ENCODE measurements around the gene KDM5C.

Gene KDM5C

DNA sequence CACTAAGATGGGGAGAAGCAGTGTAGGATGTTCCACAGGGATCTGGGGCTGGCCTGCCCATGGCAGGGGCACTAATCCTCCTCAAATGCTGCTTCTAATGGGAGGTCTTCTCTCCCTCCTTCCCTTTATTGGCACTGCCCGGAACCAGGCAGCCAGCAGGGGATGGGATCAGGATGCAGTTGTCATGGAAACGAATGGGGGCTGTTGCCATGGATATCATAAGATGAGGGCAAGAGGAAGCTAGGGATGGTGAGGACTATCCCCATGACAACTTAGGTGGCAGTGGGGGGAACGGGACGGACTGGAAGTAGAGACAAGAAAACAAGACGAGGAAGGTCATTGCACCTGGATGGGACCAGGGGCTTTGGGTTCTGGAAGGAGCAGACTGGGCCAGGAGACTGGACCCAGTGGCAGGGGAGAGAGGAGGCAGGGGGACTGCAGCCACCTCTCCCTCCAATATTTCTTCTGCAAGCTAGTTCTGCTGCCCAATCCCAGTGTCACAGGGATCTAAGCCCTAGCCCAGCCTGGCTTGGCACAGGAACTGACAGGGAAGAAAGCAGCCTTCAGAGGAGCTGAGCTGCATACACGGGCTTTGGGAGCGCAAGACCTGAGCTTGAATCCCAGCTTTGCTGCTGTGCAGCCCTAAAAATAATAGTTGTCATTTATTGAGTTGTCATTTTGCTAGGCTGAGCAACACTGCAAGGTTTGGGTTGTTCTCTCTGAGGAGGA lies 37.3 kb upstream of the KDM5C start:
- H3K9ac ChIP-seq = no peak overlapping the region

GRCh38 chrX:53261355-53261972 lies 36.5 kb upstream of the KDM5C start:
- Histone ChIP-seq H3K4me2 (no peak overlapping the region), H3K4me3 (IDR thresholded peaks at IDR 0.05; ENCODE audit: insufficient read depth, low read depth, low read length) (no peak overlapping the region), H2AFZ (ENCODE audit: low read depth) (no peak overlapping the region), H3K27me3 (ENCODE audit: insufficient read depth, low read depth) (no peaks in the 10 kb centered on the region), H3K4me1 (ENCODE audit: low read depth, poor library complexity, severe bottlenecking) (no peaks in the 10 kb centered on the region), H3K36me3 (ENCODE audit: insufficient read depth) (no peaks in the 10 kb centered on the region), H4K20me1 (ENCODE audit: insufficient read depth) (no peaks in the 10 kb centered on the region), H3K27ac (no peak overlapping the region), H3K79me2 (ENCODE audit: insufficient read depth, low read depth) (no peaks in the 10 kb centered on the region), H3K9ac (no peak overlapping the region)
- no peak for TF ChIP-seq CTCF (conservative IDR thresholded peaks at IDR 0.05; ENCODE audit: low read depth, low read length)

More for the DNA sequence above, 37.3 kb upstream of the KDM5C start:
- Histone ChIP-seq H3K4me1 (ENCODE audit: low read depth, poor library complexity, severe bottlenecking) (no peaks in the 10 kb centered on the region), H3K27ac (no peak overlapping the region), H4K20me1 (ENCODE audit: insufficient read depth) (no peaks in the 10 kb centered on the region), H3K27me3 (ENCODE audit: insufficient read depth, low read depth) (no peaks in the 10 kb centered on the region), H3K4me3 (IDR thresholded peaks at IDR 0.05; ENCODE audit: insufficient read depth, low read depth, low read length) (no peak overlapping the region), H3K79me2 (ENCODE audit: insufficient read depth, low read depth) (no peaks in the 10 kb centered on the region), H3K36me3 (ENCODE audit: insufficient read depth) (no peaks in the 10 kb centered on the region), H2AFZ (ENCODE audit: low read depth) (no peak overlapping the region), H3K4me2 (no peak overlapping the region)
- no peak for TF ChIP-seq CTCF (conservative IDR thresholded peaks at IDR 0.05; ENCODE audit: low read depth, low read length)

DNA sequence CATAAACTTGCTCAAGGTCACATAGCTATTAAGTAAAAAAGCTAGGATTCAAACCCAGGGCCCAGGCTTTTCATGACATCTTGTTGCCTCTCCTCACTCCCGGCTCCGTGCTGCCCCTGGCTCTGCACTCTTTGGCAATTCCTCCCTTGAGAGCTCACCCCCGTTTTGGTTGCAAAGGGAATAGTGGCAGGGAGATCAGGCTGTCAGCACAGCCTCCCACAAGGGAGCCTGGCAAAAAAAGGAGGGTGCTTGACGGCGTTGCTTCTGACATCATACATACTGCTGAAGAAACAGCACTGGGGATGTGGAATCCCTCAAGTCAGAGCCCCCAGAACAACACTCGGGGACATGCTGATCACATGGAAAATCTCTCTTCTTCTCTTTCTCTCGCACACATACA lies 35.8 kb upstream of the KDM5C start:
- no peak for TF ChIP-seq CTCF (conservative IDR thresholded peaks at IDR 0.05; ENCODE audit: low read depth, low read length)
- Histone ChIP-seq H3K27me3 (ENCODE audit: insufficient read depth, low read depth) (no peaks in the 10 kb centered on the region), H2AFZ (ENCODE audit: low read depth) (no peak overlapping the region), H4K20me1 (ENCODE audit: insufficient read depth) (no peaks in the 10 kb centered on the region), H3K4me3 (IDR thresholded peaks at IDR 0.05; ENCODE audit: insufficient read depth, low read depth, low read length) (no peak overlapping the region), H3K36me3 (ENCODE audit: insufficient read depth) (no peaks in the 10 kb centered on the region), H3K4me1 (ENCODE audit: low read depth, poor library complexity, severe bottlenecking) (no peaks in the 10 kb centered on the region), H3K27ac (no peak overlapping the region), H3K79me2 (ENCODE audit: insufficient read depth, low read depth) (no peaks in the 10 kb centered on the region), H3K9ac (no peak overlapping the region), H3K4me2 (no peak overlapping the region)

- H3K79me2 ChIP-seq (ENCODE audit: insufficient read depth, low read depth) = no peaks in the 10 kb centered on the region
- no peaks in the 10 kb centered on the region for H3K4me1 ChIP-seq (ENCODE audit: low read depth, poor library complexity, severe bottlenecking)
- no peaks in the 10 kb centered on the region for H3K27me3 ChIP-seq (ENCODE audit: insufficient read depth, low read depth)
- no peak overlapping the region for H3K9ac ChIP-seq
- H3K27ac ChIP-seq = no peak overlapping the region
- H3K4me2 ChIP-seq = no peak overlapping the region
- H3K4me3 ChIP-seq (IDR thresholded peaks at IDR 0.05; ENCODE audit: insufficient read depth, low read depth, low read length) = no peak overlapping the region
- no peak for TF ChIP-seq CTCF (conservative IDR thresholded peaks at IDR 0.05; ENCODE audit: low read depth, low read length)
- H2AFZ ChIP-seq (ENCODE audit: low read depth) = no peak overlapping the region
- H4K20me1 ChIP-seq (ENCODE audit: insufficient read depth) = no peaks in the 10 kb centered on the region
- H3K36me3 ChIP-seq (ENCODE audit: insufficient read depth) = no peaks in the 10 kb centered on the region
Measured at GRCh38 chrX:53257670-53258423, 32.8 kb upstream of the KDM5C start.
